CD14-positive monocyte (primary cell): ENCODE data around the gene CARD11. TPM values are rescaled to one million over a fixed set of nuclear protein-coding genes. Genes with fewer than 3 reads are reported as not detected.
A peak's percentile ranks its signal among the peaks of the same experiment; 100 is the strongest.

ENCODE experiments used
- DNase-seq, 3 donors: peaks; one replicate each; pipeline ENCODE4 v3.0.0-alpha.2; 2011 to 2022
- H2AFZ ChIP-seq: 2 replicates; pipeline ENCODE4 v1.6.0; 2012; ENCODE audit warnings: mild to moderate bottlenecking, low read depth, low read length, inconsistent platforms; ENCODE audit not compliant: insufficient read depth, poor library complexity, severe bottlenecking
- H3K27ac ChIP-seq, 2 donors: 1 replicate in 1 of 2; 2 replicates in 1 of 2; pipeline ENCODE4 v1.5.1; 2012 to 2013; ENCODE audit warnings: low read length in 2 of 2, control low read depth in 1 of 2, inconsistent platforms in 1 of 2, low read depth in 1 of 2, mild to moderate bottlenecking in 1 of 2
- H3K27me3 ChIP-seq, 2 donors: one replicate each; pipeline versions ENCODE4 v1.6.0 to v1.6.1; 2011 to 2013; ENCODE audit warnings: low read length in 2 of 2; ENCODE audit not compliant: control insufficient read depth in 2 of 2, insufficient read depth in 2 of 2
- H3K36me3 ChIP-seq, 2 donors: replicated peaks in 1 of 2; 1 replicate in 1 of 2; 2 replicates in 1 of 2; pipeline versions ENCODE4 v1.5.1 to v1.6.1; 2012 to 2013; ENCODE audit warnings: low read length in 2 of 2, control low read depth in 1 of 2, inconsistent platforms in 1 of 2, mild to moderate bottlenecking in 1 of 2; ENCODE audit not compliant: insufficient read depth in 2 of 2, control insufficient read depth in 1 of 2
- H3K4me1 ChIP-seq, 2 donors: 1 replicate in 1 of 2; 2 replicates in 1 of 2; pipeline versions ENCODE4 v1.5.1 to v1.6.1; 2012 to 2013; ENCODE audit warnings: low read length in 2 of 2, control low read depth in 1 of 2, inconsistent platforms in 1 of 2, mild to moderate bottlenecking in 1 of 2, moderate library complexity in 1 of 2; ENCODE audit not compliant: insufficient read depth in 2 of 2, control insufficient read depth in 1 of 2
- H3K4me2 ChIP-seq: replicated peaks from 2 replicates; pipeline ENCODE3; 2012; ENCODE audit warnings: low read length, moderate library complexity, mild to moderate bottlenecking; ENCODE audit not compliant: poor library complexity, severe bottlenecking; ENCODE audit errors: extremely low read depth
- H3K4me3 ChIP-seq, 3 experiments: fragments of 200-600 bp in 1 of 3; sonication (generic) in 1 of 3; replicated peaks in 1 of 3; 1 replicate in 2 of 3; 2 replicates in 1 of 3; pipeline ENCODE4 v1.5.1; 2011 to 2013; ENCODE audit warnings: low read length in 3 of 3, mild to moderate bottlenecking in 3 of 3, control low read depth in 2 of 3, low read depth in 2 of 3, inconsistent platforms in 1 of 3, moderate library complexity in 1 of 3
- H3K79me2 ChIP-seq: 2 replicates; pipeline ENCODE4 v1.6.0; 2012; ENCODE audit warnings: mild to moderate bottlenecking, control low read depth, inconsistent platforms, low read length, moderate library complexity; ENCODE audit not compliant: insufficient read depth
- H3K9ac ChIP-seq: 2 replicates; pipeline ENCODE4 v1.6.0; 2017; ENCODE audit warnings: low read length, mild to moderate bottlenecking; ENCODE audit not compliant: insufficient read depth, poor library complexity, severe bottlenecking
- H3K9me3 ChIP-seq, 2 donors: replicated peaks in 1 of 2; 1 replicate in 1 of 2; 2 replicates in 1 of 2; pipeline versions ENCODE4 v1.5.1 to v1.6.1; 2012 to 2013; ENCODE audit warnings: low read length in 2 of 2, control low read depth in 1 of 2; ENCODE audit not compliant: control insufficient read depth in 1 of 2, insufficient read depth in 1 of 2
- H4K20me1 ChIP-seq: 2 replicates; pipeline ENCODE4 v1.6.0; 2012; ENCODE audit warnings: mild to moderate bottlenecking, low read length, control low read depth, moderate library complexity; ENCODE audit not compliant: insufficient read depth
- H3K27ac Mint-ChIP-seq, 7 donors: one replicate each; pipeline ENCODE4 v1.8.0; 2020; ENCODE audit warnings: mild to moderate bottlenecking in 7 of 7, mixed read lengths in 7 of 7, moderate library complexity in 6 of 7, inconsistent platforms in 2 of 7
- H3K27me3 Mint-ChIP-seq, 3 donors: one replicate each; pipeline ENCODE4 v1.8.0; 2021 to 2022; ENCODE audit warnings: low read depth in 3 of 3, mild to moderate bottlenecking in 3 of 3, mixed read lengths in 3 of 3, moderate library complexity in 3 of 3, inconsistent platforms in 1 of 3
- H3K36me3 Mint-ChIP-seq, 2 donors: one replicate each; pipeline ENCODE4 v1.8.0; 2020; ENCODE audit warnings: mixed read lengths in 2 of 2, inconsistent platforms in 1 of 2, mild to moderate bottlenecking in 1 of 2
- H3K4me1 Mint-ChIP-seq: one replicate; pipeline ENCODE4 v1.8.0; 2020; ENCODE audit warnings: mild to moderate bottlenecking, mixed read lengths
- H3K4me3 Mint-ChIP-seq, 2 donors: one replicate each; pipeline ENCODE4 v1.8.0; 2020; ENCODE audit warnings: mild to moderate bottlenecking in 2 of 2, mixed read lengths in 2 of 2, moderate library complexity in 1 of 2
- H3K9me3 Mint-ChIP-seq, 7 donors: one replicate each; pipeline ENCODE4 v1.8.0; 2020 to 2022; ENCODE audit warnings: mixed read lengths in 7 of 7, mild to moderate bottlenecking in 6 of 7, moderate library complexity in 6 of 7, inconsistent platforms in 2 of 7
- CTCF ChIP-seq: fragments of 200-600 bp; IDR thresholded peaks from one replicate; pipeline ENCODE4 v1.8.0; 2022; ENCODE audit warnings: antibody characterized with exemption, mild to moderate bottlenecking
- WGBS: methylation state at CpG from one replicate; pipeline ENCODE4 v1.1.5; 2013; ENCODE audit warnings: missing lambda C conversion rate; ENCODE audit not compliant: insufficient coverage; 5-methylcytosine and 5-hydroxymethylcytosine counted together
- intact Hi-C, 2 donors: fragments of 100-400 bp; cut with micrococcal nuclease; formaldehyde crosslinking; loops; one replicate each; pipeline versions ENCODE4 v1.15.0 to v1.15.1; 2023
- polyA plus RNA-seq, 3 donors: library from polyadenylated mRNA; depleted of rRNA in 1 of 3; unstranded in 2 of 3; stranded (reverse) in 1 of 3; fragments of 300-500 nt in 2 of 3; fragments of >200 nt in 1 of 3; fragmentation: Illumina TruSeq in 2 of 3; gene quantifications; 1 replicate in 2 of 3; 2 replicates in 1 of 3; pipeline ENCODE4 v1.2.3, GENCODE V29; 2012 to 2021

CARD11 gene
- polyA plus RNA-seq, 3 donors: 0.04 to 0.17 TPM; not detected in 1

GRCh38 chr7:2860627-2861133 is 183.0 kb downstream of the CARD11 start:
- H3K36me3 Mint-ChIP-seq: peaks cover 2 to 7% of the 10 kb centered on the region in 2 donors

GRCh38 chr7:2859952-2860351 is 183.7 kb downstream of the CARD11 start:
- Histone ChIP-seq H2AFZ (no peak overlapping the region), H3K4me2 (no peak overlapping the region), H3K9ac (no peak overlapping the region), H3K4me3 (no peak overlapping the region), H3K4me1 (peaks cover 27% of the 10 kb centered on the region in 2 donors), H3K79me2 (no peaks in the 10 kb centered on the region), H4K20me1 (no peaks in the 10 kb centered on the region), H3K9me3 (no peaks in the 10 kb centered on the region), H3K27ac (no peak overlapping the region), H3K36me3 (no peaks in the 10 kb centered on the region), H3K27me3 (peaks cover 0 to 4% of the 10 kb centered on the region in 2 donors)
- intact Hi-C loops: loop anchor here in 1 of 2 donors (5.0 kb wide), 1 partner anchor 123 kb away; no protein-coding TSS in a partner anchor
- peaks cover 28% of the 10 kb centered on the region for H3K4me1 Mint-ChIP-seq
- H3K9me3 Mint-ChIP-seq: peaks cover 0 to 3% (median 0%) of the 10 kb centered on the region in 7 donors
- no peak for TF ChIP-seq CTCF
- H3K27ac Mint-ChIP-seq: no peak overlapping the region
- peak overlapping the region in 1 of 2 donors; percentile 14 for H3K4me3 Mint-ChIP-seq
- peaks cover 36 to 49% (median 47%) of the 10 kb centered on the region in 3 donors for H3K27me3 Mint-ChIP-seq
- DNase-seq: no peak
- peaks cover 2 to 7% of the 10 kb centered on the region in 2 donors for H3K36me3 Mint-ChIP-seq
- WGBS: 100% methylated on average over 1 of the region's 6 CpGs

More at GRCh38 chr7:2860627-2861133, 183.0 kb downstream of the CARD11 start:
- Histone ChIP-seq H3K36me3 (no peaks in the 10 kb centered on the region), H2AFZ (no peak overlapping the region), H3K4me2 (no peak overlapping the region), H3K4me3 (no peak overlapping the region), H3K27ac (no peak overlapping the region), H3K79me2 (no peaks in the 10 kb centered on the region), H3K9ac (no peak overlapping the region), H3K9me3 (no peaks in the 10 kb centered on the region), H4K20me1 (no peaks in the 10 kb centered on the region), H3K27me3 (peaks cover 0 to 7% of the 10 kb centered on the region in 2 donors), H3K4me1 (peaks cover 29% of the 10 kb centered on the region in 2 donors)
- WGBS: 89% methylated on average over 3 of the region's 14 CpGs
- intact Hi-C loops: loop anchor here in 1 of 2 donors (5.0 kb wide), 1 partner anchor 123 kb away; no protein-coding TSS in a partner anchor
- TF ChIP-seq CTCF: no peak
- H3K9me3 Mint-ChIP-seq: peaks cover 0 to 3% (median 0%) of the 10 kb centered on the region in 7 donors
- peak overlapping the region in 1 of 2 donors; percentile 14 for H3K4me3 Mint-ChIP-seq
- peaks cover 30% of the 10 kb centered on the region for H3K4me1 Mint-ChIP-seq
- no peak for DNase-seq
- peaks cover 41 to 53% (median 45%) of the 10 kb centered on the region in 3 donors for H3K27me3 Mint-ChIP-seq
- peak overlapping the region in 1 of 7 donors; percentile 2 for H3K27ac Mint-ChIP-seq
